Measurements from ENCODE around the gene PWWP2B.

PWWP2B gene

DNA sequence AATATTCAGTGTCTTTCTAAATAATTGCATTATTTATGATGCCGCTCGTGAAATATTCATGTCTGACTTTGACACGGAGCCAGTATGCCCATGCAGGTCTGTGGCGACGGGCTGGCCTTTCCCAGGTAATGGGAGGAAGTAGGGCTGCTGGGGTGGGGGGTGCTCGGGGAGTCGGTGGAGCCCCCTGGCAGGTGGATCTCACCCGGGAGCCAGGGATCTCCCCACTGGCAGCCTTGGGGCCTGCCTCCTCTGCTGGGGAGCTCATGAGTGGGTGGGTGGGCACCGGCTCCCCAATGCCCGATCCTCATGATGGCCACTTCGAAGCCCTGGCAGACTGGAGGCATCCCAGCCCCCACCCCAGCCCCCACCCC, 52.8 kb downstream of the PWWP2B start:
- no peak for DNase-seq

DNA sequence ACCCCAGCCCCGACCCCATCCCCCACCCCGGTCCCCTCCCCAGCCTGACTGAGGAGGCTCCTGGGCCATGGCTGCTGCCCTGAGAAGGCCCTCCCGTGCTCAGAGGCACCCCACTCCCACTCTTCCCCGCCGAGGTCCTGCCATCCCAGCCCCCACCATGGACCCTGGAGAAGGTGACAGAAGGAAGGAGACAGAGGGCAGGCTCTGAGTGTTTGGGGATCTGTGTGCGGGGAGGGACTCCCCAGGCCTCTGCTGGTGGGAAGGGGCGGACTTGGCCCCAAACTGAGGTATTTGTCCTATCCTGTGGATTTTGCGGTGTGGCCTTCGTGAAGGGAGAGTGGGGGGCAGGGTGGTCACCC, 53.4 kb downstream of the PWWP2B start:
- DNase-seq, result no peak

DNA sequence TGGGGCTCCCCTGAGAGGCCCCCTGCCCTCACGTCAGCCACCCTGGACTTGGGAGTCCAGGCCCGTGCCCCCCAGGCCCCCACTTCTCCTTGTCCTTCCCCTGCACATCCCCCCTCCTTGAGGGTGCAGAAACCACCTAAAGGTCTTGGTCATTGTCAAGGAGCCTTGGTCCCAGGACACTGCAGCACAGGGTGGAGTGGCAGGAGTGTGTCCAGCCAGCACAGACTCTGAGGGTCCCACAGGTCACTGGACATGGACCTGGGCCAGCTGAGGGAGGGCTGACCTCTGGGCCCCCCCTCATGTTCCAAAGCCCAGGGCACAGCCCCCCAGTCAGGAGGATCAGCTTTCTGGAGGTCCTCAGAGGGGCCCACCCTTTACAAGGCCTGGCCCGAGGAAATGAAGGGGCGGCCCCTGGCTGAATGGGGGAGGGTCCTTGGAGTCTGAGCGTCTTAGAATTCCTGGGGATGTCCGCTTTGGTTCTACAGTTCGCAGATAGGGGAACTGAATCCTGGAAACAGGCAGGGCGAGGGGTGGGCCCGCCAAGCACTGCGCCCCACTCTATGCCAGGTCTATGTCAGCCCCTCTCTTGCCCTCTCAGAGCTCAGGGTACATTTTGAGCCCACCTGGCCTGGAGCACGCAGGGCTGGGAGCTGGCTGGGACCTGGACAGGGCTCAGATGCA, 54.0 kb downstream of the PWWP2B start:
- no peak for DNase-seq

DNA sequence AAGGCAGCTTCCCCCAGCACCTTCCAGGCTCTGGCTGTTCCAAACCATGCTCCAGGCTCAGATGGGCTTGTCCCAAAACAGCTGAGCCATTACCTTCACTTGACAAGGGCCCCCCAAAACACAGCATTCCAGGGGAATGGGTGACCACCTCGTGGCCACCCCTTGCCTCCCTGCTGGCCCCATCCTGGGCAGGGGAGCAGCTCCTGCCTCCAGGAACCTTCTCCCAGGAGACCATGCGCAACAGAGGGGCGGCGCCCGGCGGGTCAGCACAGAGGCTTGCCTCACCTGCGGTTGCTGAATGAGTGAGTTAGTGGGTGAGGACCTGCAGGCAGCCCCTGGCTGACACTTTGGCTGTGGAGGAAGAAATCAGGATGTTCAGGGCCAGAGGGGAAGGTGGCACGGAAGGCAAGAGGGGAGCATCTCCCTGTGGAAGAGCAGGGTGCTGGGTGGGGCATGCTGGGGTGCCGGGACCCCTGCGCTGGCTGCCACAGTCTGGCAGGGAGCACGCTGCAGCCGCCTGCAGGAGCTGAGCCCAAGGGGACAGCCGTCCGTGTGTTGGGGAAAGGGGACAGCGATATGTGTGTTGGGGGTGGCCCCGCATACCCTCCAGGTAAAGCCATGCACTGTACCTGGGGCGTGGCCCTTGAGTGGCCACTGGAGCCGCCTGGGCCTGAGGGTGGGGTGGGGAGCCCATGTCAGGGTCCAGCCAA, 54.7 kb downstream of the PWWP2B start:
- no peak for DNase-seq

DNA sequence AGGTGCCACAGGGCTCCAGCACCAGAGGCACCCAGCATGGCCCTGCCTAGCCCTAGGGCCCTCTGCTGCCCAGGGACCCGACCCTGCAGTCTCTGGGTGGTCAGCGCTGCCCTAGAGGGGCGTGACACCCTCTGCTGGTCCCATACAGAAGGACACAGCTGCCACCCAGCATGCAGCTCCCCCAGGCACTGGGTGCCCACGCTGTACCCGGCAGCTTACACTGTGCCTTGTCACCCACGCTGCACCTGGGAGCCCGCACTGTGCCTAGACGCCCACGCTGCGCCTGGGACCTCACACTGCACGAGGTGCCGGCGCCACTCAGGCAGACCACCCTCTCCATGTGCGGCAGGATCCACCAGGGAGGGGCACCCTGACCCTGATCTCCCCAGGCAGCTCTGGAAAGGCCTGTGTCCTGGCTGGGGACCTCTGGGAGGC, 55.2 kb downstream of the PWWP2B start:
- no peak for DNase-seq

DNA sequence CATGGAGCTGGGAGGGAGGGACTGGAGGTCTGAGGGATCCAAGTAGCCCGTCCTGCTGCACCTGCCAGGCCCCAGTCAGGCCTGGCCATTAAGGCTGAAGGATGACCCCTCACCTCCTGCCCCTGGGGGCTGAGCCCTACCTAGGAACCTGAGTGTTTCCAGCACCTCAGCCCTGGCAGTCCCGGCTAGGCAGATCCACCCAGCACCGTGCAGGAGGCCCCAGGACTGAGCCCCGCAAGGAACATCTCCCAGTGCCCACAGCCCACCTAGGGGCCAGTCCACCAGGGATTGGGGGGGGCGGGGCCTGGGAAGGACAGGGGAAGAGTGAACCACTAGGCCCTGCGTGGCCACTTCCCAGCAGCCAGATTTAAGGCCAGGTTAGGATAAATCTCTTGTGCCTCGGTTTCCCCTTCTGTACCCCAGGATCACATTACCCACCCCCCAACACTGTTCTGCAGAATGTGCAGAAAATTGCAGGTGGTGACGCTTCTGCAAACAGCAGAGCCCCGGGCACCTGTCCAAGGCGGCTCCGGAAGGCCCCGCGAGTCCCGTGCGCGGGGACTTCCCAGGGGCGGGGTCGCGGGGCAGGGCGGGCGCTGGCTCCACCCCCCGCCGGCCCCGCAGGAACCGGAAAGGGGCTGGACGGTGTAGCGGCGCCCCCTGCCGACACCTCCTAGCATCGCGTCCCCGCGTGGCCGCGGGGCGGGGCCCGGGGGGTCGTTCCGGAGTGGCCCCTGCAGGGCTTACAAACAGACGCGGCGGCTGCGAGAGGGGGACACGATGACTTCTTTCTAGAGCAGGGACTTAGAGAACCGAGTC, 55.9 kb downstream of the PWWP2B start:
- DNase-seq, result no peak

DNA sequence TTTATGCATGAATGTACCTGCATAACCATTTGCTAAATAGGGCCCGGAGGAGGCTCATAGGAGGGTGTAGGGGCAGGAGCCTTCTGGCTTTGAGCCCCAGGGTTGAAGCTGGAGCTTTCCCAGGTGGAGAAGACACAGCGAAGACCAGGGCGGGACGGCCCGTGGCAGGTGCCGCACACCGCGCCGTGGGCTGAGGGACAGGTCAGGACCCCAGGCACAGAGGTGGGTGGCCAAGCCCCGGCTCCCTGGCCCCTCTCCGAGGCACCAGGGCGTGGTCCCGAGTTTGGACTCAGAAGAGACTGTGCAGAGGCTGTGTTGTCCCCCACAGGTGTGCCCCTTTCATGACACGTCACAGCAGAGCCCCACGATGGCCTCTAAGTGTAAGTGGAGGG, 56.5 kb downstream of the PWWP2B start:
- DNase-seq, result no peak

DNA sequence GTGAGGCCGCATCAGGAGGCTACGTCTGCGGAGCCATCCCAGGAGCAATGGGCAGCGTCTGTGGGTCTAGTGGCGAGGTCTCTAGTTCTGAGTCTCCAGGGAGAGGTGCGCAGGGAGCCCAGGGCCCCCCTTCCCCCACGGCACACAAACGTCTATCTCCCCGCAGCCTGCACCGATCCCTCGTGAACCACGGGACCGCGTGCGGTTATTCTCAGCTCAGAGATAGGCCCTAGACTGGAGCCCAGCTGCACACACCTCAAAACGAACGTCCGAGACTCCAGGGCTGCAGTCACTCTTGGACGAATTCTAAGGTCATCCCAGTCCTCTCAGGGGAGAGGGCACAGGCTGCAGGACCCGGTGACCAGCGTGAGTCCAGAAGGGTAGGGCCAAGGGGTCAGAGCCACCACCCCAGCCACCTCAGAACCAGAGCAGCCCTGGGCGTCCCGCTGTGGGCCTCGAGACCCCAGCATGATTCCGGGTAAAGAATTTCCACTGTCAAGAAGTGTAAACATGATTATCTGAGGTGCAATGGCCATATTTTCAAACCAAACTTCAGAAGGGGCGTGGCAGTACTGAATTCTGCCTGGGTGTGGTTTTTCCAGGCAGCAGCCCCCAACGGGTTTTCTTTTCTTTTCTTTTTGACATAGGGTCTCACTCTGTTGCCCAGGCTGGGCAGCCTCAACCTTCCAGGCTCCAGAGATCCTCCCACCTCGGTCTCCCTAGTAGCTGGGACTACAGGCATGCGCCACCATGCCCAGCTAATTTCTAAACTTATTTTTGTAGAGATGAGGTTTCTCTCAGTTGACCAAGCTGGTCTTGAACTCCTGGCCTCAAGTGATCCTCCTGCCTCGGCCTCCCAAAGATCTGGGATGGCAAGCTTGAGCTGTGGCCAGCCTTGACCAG, 57.5 kb downstream of the PWWP2B start:
- no peak for DNase-seq

DNA sequence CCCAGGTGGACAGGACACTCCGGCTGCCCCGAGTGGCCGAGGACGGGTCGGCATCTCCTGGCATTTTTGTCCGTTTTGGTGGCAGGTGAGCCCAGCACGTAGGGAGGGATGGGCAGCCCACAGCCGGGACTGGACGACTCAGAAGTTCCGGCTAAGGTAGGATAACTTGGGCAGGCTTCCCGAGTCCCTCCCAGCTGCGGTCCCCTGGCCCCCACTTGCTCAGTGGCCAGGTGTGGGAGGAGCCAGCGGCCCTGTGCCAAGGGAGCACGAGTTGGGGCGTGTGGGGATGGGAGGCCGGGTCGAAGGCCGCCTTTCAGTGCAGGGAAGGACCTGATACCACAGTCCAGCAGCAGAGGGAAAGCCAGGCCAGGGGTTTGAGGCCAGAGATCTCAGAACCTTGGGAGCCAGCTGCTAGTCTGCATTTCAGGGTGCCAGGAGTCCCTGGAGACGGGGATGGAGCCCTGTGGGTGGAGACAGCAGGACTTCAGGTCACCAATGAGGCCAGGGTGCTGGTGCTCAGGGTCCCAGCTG, 58.5 kb downstream of the PWWP2B start:
- DNase-seq, result no peak

DNA sequence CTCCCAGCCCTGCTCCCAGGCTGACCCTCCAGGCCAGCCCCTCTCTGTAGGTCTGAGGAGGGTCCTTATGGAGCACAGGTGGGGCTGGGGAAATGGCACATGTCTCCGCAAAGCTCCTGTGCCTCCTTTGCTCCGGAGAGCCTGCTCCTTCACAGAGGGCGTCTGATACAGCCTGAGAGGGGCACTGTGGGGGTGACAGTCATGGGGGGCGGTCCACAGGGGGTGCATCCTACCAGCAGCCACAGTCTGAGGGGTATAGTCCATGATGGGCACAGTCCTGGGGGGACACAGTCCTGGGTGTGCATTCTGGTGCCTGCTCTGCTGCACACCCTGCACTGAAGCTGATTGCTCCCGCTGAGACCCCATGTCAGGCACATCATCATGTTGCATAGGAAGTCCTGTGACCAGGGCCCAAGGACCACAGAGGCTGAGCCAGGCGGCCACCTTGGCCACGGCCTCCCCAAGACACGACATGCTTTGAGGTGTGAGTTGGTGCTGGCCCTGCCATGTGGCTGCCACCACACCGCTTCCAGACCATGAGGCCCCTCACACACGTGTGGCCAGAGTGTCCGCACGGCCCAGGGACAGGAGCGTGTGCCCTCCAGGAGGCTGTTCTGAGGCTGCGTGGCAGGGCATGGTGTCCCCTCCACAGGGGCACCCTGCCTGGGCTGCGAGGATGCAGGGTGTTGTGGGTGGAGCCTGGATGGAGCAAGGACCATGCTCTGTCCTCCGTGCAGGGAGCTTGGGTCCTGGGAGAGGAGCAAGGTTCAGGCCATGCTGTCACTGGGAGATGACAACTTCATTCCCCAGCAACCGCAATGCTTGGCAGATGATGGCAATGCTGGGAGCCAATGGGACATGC, 59.2 kb downstream of the PWWP2B start:
- DNase-seq, result no peak

DNA sequence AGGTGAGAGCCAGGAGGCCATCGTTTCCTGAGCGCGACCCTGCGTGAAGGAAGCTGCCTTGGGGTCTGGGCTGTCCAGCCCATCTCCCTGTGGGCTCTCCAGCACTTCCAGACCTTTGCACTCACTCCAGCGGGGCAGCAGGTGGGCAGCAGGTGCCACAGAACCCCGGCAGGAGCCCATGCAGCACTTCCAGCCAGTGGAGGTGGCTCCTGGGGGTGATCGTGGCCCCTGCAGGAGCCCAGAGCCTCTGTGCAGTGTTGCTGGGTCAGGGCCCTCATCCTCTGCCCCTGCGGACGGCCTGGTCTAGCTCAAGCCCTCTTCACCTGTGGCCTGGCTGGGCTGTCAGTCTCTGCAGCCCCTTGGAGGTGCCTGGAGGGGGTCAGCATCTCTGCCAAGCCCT, 59.9 kb downstream of the PWWP2B start:
- DNase-seq, result no peak

DNA sequence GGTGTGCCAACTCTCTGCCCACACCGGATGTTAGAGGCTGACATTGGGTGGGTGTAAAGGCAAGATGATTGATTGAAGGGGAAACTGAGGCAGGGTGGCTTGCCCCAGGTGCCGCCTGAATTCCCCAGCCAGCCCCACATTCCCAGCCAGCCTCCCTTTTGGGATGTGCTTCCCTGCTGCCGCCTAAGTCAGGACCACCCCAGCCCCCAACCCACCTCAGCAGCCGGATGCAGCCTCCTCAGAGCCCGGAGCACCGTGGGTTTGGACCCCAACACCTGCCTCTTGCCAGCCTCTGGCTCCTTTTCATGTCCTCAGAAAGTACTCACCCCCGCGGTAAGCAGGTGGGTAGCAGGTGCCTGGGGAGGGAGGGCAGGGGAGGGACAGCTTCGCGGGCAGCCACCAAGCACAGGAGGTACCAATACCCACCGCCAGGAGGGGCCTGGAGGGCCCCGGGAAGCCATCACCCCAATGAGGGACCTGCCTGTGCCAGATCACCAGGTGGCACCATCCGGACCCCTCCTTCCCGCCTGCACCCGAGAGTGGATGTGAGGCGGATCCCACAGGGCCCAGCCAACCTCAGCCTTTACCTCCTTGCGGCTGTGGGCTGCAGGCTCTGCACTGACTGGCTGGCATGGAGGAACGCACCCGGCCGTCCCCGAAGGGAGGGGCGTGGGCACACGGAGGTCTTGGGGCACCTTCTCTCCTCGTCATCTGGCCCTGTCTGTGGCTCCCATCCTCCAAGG, 60.5 kb downstream of the PWWP2B start:
- DNase-seq, result no peak

DNA sequence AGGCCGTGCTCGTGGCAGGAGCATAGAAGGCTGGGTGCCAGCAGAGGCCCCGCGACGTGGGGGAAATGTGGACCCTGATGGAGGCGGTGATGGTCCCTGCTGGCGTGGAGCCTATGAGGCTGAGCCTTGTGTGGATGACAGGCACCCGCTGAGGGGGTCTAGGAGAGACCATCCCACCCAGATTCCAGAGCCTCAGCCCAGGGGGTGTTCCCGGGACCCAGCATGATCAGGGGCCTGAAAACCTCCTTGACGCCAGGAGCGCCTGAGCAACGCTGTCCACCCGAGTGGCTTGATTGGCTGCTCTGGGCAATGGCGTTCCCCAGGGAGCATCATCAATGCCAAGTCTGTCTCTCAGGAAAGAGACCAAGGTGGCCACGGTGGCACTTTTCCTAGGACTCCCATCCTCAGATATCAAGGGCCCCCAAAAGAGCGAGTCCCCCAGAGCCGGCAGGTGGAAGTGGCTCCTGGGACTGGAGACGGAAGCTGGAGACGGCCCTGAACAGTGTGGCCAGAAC, 61.1 kb downstream of the PWWP2B start:
- DNase-seq, result no peak

DNA sequence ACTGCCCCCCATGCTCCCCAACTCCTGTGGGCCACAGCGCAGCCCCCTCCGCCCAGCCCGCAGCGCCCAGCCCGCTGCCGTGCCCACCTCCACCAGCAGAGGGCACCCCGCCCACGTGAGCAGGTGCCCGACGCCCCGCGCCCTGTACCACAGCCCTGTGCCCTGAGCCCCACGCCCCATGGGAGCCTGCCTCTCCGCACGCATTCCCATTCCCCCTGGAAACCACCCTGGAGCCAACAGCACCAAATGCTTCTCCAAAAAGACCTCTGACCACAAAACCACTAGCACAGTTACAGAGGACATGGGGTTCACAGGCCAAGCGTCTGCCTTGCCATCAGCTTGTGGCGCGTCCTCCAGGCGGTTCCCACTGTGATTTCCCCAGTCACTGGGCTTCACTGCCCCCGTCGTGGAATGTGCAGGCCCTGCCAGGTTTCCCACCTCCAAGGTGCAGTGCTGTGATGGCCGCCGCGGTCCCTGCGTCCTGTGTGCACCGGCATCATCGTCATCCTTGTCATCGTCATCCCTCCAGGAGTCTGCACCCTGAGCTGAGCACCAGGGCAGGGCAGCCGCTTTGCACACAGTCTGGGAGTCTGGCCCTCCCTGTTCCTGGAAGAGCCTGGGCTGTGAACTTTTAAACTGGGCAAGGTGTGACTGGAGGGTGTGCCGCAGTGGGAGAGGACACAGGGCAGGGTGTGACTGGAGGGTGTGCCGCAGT, 61.7 kb downstream of the PWWP2B start:
- no peak for DNase-seq

DNA sequence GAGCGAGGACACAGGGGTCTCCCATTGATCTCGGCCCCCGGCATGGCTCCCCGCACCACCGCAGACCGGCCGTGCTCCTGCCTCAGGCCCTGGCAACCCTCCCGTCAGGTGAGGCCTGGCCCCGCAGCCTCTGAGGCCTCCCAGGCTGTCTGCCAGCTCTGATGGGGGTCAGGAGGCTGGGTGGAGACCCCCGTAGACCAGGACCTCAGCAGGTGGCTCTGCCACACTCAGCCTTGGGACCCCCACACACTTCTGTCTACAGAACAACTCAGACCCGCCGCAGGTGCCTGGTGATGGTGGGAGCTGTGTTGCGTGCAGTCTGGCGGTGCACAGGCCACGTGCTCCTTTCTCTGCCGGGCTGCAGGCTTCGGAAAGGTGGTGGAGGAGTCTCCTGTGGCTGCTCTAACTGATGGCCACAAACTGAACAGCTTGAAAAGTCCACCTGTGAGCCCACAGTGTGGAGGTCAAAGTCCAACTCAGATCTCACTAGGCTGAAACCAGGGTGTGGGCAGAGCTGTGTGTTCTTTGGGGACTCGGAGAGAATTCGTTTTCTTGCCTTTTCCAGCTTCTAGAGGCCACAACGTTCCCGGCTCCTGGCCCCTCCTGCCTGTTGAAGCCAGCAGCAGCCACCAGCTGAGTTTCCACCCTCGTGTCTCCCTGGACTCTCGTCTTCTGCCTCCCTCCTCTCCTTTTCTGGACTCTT, 62.5 kb downstream of the PWWP2B start:
- DNase-seq, result no peak

DNA sequence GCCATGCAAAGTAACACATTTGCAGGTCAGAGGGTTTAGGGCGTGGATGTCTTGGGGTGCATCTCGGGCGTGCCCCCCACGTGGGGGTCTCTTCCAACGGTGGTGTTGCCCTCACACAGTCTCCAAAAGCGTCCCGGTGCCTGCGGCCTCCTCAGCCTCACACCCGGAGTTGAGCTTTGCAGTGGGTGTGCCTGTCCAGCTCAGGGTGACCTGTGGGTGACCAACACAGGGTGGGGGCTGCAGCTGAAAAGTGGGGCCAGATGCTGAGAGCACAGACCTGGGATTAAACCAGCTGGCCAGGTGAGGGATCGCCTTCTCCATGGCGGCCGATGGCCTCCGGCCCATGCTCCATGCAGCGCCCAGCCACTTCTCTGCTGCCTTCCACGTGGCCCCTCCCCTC, 63.1 kb downstream of the PWWP2B start:
- no peak for DNase-seq

DNA sequence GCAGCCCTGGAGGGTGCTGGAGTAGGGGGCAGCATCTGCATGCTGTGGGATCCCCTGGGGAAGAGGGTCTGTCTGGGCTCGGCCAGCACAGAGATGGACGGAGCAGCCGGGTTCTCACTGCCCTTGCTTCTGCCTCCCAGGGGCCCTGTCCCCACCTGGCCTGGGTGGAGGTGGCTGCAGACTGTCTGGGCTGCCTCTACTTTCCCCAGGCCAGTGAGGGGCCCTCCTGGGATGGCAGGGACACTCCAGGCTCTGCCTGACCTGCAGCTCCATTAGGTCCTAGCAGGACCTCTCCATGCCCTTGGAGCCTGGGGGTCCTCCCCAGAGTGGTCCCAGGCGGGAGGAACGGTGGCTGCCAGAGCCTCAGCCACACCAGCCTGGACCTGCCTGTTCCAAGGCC, 63.7 kb downstream of the PWWP2B start:
- no peak for DNase-seq

DNA sequence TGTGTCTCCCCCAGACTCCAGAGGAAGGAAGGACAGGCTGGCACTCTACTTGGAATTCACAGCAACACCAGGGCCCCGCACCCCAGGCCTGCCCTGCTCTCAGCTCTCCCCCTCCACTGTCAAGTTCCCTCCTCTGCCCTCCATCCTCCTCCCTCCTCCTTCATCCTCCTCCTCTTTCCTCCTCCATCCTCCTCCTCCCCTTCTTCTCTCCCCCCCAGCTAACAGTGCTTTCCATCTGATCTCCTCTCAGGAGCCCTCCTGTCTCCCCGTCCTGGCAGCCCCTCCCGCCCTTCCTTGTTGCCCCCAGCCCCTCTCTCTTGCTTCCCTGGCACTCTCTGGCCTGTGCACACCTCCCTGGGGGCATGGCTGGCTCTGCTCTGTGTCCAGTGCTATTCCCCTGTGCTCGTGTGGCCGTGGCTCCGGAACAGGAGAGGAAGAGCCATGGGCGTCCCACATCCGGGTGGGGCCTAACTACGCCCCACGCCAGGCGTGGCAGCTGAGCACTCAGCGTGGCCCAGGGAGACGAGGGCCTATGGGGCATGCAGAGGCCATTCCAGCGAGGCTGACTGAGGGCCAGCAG, 64.2 kb downstream of the PWWP2B start:
- no peak for DNase-seq

DNA sequence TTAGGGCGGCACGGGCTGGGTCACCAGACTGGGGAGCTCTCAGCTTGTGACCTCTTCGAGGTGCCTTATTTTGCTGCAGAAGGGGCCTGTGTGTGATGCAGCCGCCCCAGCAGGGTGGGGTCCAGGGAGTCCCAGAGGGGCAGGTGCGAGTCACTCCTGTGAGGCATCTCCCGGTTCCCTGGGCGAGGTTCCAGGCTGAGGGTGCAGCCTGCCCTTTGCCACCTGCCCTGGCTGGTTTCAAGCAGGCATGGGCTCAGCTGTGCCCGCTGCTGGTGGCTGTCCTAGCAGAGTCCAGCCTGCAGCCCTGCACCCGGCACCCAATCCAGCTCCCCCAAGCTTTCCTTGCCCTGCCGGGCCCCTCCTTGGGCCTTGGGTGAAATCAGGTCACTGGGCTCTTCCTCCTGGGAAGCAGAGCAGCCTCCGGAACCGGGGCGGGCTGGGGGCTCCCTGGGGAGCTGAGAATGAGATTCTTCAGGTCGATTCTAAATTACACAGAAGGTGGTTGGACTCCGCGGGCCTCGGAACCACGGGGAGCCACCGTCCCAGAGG, 64.8 kb downstream of the PWWP2B start:
- no peak for DNase-seq

Measured in cerebellar nuclear complex (tissue), 1 donor.